ENCODE measurements around the gene USP32. TPM values are rescaled to one million over a fixed set of nuclear protein-coding genes. Genes with fewer than 3 reads are reported as not detected.

The USP32 gene
- polyA plus RNA-seq, 2 donors, result 9.5 to 16.1 TPM

GRCh38 chr17:60153606-60154390 lies 238.1 kb downstream of the USP32 start:
- peaks cover 5 to 20% of the 10 kb centered on the region in 2 donors for H3K27me3 ChIP-seq (ENCODE audit: control insufficient read depth in 1 of 2, insufficient read depth in 2 of 2, low read length in 2 of 2)
- peaks cover 0 to 3% of the 10 kb centered on the region in 2 donors for H3K9me3 ChIP-seq (ENCODE audit: control insufficient read depth in 2 of 2, insufficient read depth in 1 of 2, low read depth in 1 of 2, low read length in 1 of 2)
- 61 to 63% methylated on average over 12 of the region's 12 CpGs for WGBS, 2 donors
- H3K4me1 ChIP-seq (ENCODE audit: control insufficient read depth in 2 of 2, insufficient read depth in 2 of 2, low read length in 1 of 2), result peaks cover 0 to 12% of the 10 kb centered on the region in 2 donors
- no peak overlapping the region for H3K4me3 ChIP-seq (ENCODE audit: low read depth in 1 of 2, low read length in 2 of 2)
- H3K36me3 ChIP-seq (ENCODE audit: control insufficient read depth in 2 of 2, insufficient read depth in 2 of 2, low read length in 1 of 2), result no peaks in the 10 kb centered on the region
- no peak overlapping the region for H3K27ac ChIP-seq (ENCODE audit: low read depth in 2 of 2, low read length in 1 of 2)

DNA sequence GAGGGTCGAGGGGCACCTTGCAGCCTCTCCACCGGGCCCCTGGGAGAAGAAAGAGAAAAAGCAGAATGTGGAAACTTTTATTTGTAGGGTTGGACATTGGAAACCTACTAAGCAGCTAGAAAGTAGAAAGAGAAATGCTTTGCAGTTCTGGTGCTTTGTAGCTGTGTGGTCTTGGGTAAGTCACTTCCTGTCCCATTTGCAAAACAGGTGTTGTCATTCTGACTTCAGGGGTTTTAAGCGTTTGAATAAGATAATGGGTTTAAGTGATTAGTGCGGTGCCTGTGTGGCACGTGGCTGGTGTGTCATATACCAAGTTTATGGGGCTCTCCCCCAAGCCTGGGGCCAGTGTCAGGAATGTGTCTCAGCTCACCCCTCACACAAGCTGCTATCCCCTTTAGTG lies 240.6 kb downstream of the USP32 start:
- H3K4me3 ChIP-seq (ENCODE audit: low read depth in 1 of 2, low read length in 2 of 2), result no peak overlapping the region
- peaks cover 0 to 12% of the 10 kb centered on the region in 2 donors for H3K4me1 ChIP-seq (ENCODE audit: control insufficient read depth in 2 of 2, insufficient read depth in 2 of 2, low read length in 1 of 2)
- H3K36me3 ChIP-seq (ENCODE audit: control insufficient read depth in 2 of 2, insufficient read depth in 2 of 2, low read length in 1 of 2), result no peaks in the 10 kb centered on the region
- H3K27ac ChIP-seq (ENCODE audit: low read depth in 2 of 2, low read length in 1 of 2), result no peak overlapping the region
- WGBS, 2 donors, result 25 to 28% methylated on average over 5 of the region's 5 CpGs
- H3K27me3 ChIP-seq (ENCODE audit: control insufficient read depth in 1 of 2, insufficient read depth in 2 of 2, low read length in 2 of 2), result peaks cover 11 to 18% of the 10 kb centered on the region in 2 donors
- H3K9me3 ChIP-seq (ENCODE audit: control insufficient read depth in 2 of 2, insufficient read depth in 1 of 2, low read depth in 1 of 2, low read length in 1 of 2), result peaks cover 0 to 3% of the 10 kb centered on the region in 2 donors

DNA sequence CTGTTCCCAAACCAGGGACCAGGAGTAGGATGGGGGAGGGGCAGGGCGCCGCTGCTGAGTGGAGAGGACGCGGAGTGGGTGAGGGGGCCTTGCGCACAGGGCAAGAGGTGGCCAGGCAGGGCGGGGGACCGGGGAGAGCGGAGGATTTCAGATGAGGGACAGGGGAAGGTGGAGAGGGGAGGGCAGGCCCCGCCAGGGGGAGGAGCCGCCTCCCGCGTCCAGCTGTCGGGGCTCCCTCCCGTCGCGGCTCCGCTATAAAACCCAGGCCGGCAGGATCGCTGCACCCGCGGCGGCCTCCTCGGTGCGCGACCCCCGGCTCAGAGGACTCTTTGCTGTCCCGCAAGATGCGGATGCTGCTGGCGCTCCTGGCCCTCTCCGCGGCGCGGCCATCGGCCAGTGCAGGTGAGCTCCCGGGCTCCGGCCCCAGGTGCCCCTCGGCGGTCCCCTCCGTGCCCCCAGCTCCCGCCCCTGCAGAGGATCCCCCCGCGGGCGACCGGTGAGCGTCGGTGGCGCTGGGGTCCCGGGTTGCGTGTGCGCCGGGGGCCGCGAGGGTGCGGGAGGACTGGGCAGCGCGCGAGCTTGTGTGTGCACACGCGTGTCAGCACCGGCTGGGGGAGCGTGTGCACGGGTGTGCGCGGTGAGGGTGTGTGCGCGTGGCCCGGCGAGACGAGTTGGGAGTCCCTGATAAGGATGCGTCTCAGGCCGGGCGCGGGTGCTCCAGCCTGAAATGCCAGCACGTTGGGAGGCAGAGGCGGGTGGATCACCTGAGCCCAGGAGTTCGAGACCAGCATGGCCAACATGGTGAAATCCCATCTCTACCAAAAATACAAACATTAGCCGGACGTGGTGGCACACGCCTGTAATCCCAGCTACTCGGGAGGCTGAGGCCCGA lies 242.0 kb downstream of the USP32 start, which contains the start of gene CA4:
Gene CA4, plus strand, starts transcription at position 283 of the 892 bp plus-strand sequence. Its CDS starts 62 bp downstream, at position 345.
- H3K27me3 ChIP-seq (ENCODE audit: control insufficient read depth in 1 of 2, insufficient read depth in 2 of 2, low read length in 2 of 2), result peaks cover 11 to 18% of the 10 kb centered on the region in 2 donors

DNA sequence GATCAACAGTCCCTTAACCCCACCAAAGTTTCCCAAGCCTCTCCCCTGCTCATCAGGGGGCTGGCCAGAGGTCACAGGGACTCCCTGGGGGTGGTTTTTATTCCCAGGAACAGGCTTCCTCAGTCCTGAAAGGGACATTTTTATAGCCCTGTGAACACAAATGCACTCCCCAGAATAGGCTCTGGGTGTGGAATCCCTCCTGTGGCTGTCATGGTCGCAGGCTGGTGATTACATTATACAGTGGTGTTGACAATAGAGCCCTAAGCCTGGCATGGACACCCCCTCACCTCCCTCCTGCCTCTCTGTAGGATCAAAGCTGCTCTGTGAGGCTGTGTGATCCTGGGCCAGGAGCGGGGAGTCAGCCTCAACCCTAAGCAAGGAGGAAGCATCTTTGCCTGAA lies 243.6 kb downstream of the USP32 start:
- Histone ChIP-seq H3K4me3 (ENCODE audit: low read depth in 1 of 2, low read length in 2 of 2) (no peak overlapping the region), H3K4me1 (ENCODE audit: control insufficient read depth in 2 of 2, insufficient read depth in 2 of 2, low read length in 1 of 2) (peaks cover 0 to 8% of the 10 kb centered on the region in 2 donors), H3K27ac (ENCODE audit: low read depth in 2 of 2, low read length in 1 of 2) (no peak overlapping the region), H3K27me3 (ENCODE audit: control insufficient read depth in 1 of 2, insufficient read depth in 2 of 2, low read length in 2 of 2) (peaks cover 11 to 18% of the 10 kb centered on the region in 2 donors), H3K9me3 (ENCODE audit: control insufficient read depth in 2 of 2, insufficient read depth in 1 of 2, low read depth in 1 of 2, low read length in 1 of 2) (peaks cover 0 to 3% of the 10 kb centered on the region in 2 donors), H3K36me3 (ENCODE audit: control insufficient read depth in 2 of 2, insufficient read depth in 2 of 2, low read length in 1 of 2) (no peaks in the 10 kb centered on the region)
- 52 to 56% methylated on average over 2 of the region's 2 CpGs for WGBS, 2 donors

More for the DNA sequence above, 242.0 kb downstream of the USP32 start, which contains the start of gene CA4:
- Histone ChIP-seq H3K36me3 (ENCODE audit: control insufficient read depth in 2 of 2, insufficient read depth in 2 of 2, low read length in 1 of 2) (no peaks in the 10 kb centered on the region), H3K4me3 (ENCODE audit: low read depth in 1 of 2, low read length in 2 of 2) (peak within 1 kb of the TSS; percentile 7 to 10), H3K4me1 (ENCODE audit: control insufficient read depth in 2 of 2, insufficient read depth in 2 of 2, low read length in 1 of 2) (peaks cover 0 to 12% of the 10 kb centered on the region in 2 donors), H3K27ac (ENCODE audit: low read depth in 2 of 2, low read length in 1 of 2) (no peak within 1 kb of the TSS), H3K9me3 (ENCODE audit: control insufficient read depth in 2 of 2, insufficient read depth in 1 of 2, low read depth in 1 of 2, low read length in 1 of 2) (peaks cover 0 to 3% of the 10 kb centered on the region in 2 donors)
- 2 to 6% methylated on average over 71 to 81 of the region's 81 CpGs for WGBS, 2 donors

GRCh38 chr17:60147553-60148223 lies 244.2 kb downstream of the USP32 start:
- Histone ChIP-seq H3K36me3 (ENCODE audit: control insufficient read depth in 2 of 2, insufficient read depth in 2 of 2, low read length in 1 of 2) (no peaks in the 10 kb centered on the region), H3K4me1 (ENCODE audit: control insufficient read depth in 2 of 2, insufficient read depth in 2 of 2, low read length in 1 of 2) (peaks cover 0 to 8% of the 10 kb centered on the region in 2 donors), H3K27ac (ENCODE audit: low read depth in 2 of 2, low read length in 1 of 2) (no peak overlapping the region), H3K4me3 (ENCODE audit: low read depth in 1 of 2, low read length in 2 of 2) (no peak overlapping the region), H3K27me3 (ENCODE audit: control insufficient read depth in 1 of 2, insufficient read depth in 2 of 2, low read length in 2 of 2) (peaks cover 11 to 18% of the 10 kb centered on the region in 2 donors), H3K9me3 (ENCODE audit: control insufficient read depth in 2 of 2, insufficient read depth in 1 of 2, low read depth in 1 of 2, low read length in 1 of 2) (peaks cover 0 to 3% of the 10 kb centered on the region in 2 donors)
- 75% methylated on average over 8 of the region's 8 CpGs for WGBS, 2 donors

GRCh38 chr17:60146206-60146605 lies 245.7 kb downstream of the USP32 start:
- Histone ChIP-seq H3K9me3 (ENCODE audit: control insufficient read depth in 2 of 2, insufficient read depth in 1 of 2, low read depth in 1 of 2, low read length in 1 of 2) (peaks cover 0 to 4% of the 10 kb centered on the region in 2 donors), H3K4me1 (ENCODE audit: control insufficient read depth in 2 of 2, insufficient read depth in 2 of 2, low read length in 1 of 2) (peaks cover 3 to 10% of the 10 kb centered on the region in 2 donors), H3K27ac (ENCODE audit: low read depth in 2 of 2, low read length in 1 of 2) (no peak overlapping the region), H3K4me3 (ENCODE audit: low read depth in 1 of 2, low read length in 2 of 2) (no peak overlapping the region), H3K36me3 (ENCODE audit: control insufficient read depth in 2 of 2, insufficient read depth in 2 of 2, low read length in 1 of 2) (no peaks in the 10 kb centered on the region), H3K27me3 (ENCODE audit: control insufficient read depth in 1 of 2, insufficient read depth in 2 of 2, low read length in 2 of 2) (peaks cover 11 to 18% of the 10 kb centered on the region in 2 donors)
- WGBS, 2 donors, result 74 to 84% methylated on average over 2 of the region's 2 CpGs

GRCh38 chr17:60145006-60145935 lies 246.7 kb downstream of the USP32 start:
- H3K4me3 ChIP-seq (ENCODE audit: low read depth in 1 of 2, low read length in 2 of 2), result no peak overlapping the region
- peaks cover 0 to 6% of the 10 kb centered on the region in 2 donors for H3K9me3 ChIP-seq (ENCODE audit: control insufficient read depth in 2 of 2, insufficient read depth in 1 of 2, low read depth in 1 of 2, low read length in 1 of 2)
- H3K27ac ChIP-seq (ENCODE audit: low read depth in 2 of 2, low read length in 1 of 2), result no peak overlapping the region
- WGBS, 2 donors, result 28 to 32% methylated on average over 17 of the region's 17 CpGs
- H3K27me3 ChIP-seq (ENCODE audit: control insufficient read depth in 1 of 2, insufficient read depth in 2 of 2, low read length in 2 of 2), result peaks cover 9 to 19% of the 10 kb centered on the region in 2 donors
- no peaks in the 10 kb centered on the region for H3K36me3 ChIP-seq (ENCODE audit: control insufficient read depth in 2 of 2, insufficient read depth in 2 of 2, low read length in 1 of 2)
- H3K4me1 ChIP-seq (ENCODE audit: control insufficient read depth in 2 of 2, insufficient read depth in 2 of 2, low read length in 1 of 2), result peaks cover 6 to 13% of the 10 kb centered on the region in 2 donors

DNA sequence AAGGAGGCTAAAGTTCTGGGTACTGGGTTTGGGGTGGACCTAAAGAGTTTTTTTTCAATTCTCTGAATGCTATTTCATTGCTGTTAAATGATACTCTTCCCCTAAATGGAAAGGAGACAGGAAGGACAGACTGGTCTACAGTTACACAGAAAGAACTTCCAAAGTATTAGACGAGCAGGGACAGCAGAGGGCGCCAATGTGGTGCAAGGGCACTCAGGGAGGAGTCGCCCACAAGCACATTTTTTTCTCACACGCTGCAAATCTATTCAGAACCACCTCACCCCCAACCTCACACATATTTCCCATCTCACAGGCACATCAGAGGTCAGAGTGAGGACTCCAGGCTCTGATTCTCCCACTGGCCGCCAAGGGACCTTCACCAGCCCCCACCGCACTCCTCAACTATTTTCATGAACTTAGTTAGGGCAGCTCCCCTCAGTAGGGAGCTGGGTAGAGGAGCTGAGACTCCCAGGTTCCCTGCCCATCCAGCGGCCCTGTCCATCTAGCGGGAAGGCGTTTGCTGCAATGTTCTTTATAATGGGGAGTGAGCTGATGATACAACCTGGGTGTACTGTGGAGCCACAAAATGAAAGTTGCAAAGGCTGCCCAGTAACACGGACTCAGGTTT lies 248.9 kb downstream of the USP32 start:
- WGBS, 2 donors, result 9 to 10% methylated on average over 10 of the region's 10 CpGs
- H3K27ac ChIP-seq (ENCODE audit: low read depth in 2 of 2, low read length in 1 of 2), result no peak overlapping the region
- peaks cover 0 to 9% of the 10 kb centered on the region in 2 donors for H3K9me3 ChIP-seq (ENCODE audit: control insufficient read depth in 2 of 2, insufficient read depth in 1 of 2, low read depth in 1 of 2, low read length in 1 of 2)
- H3K4me1 ChIP-seq (ENCODE audit: control insufficient read depth in 2 of 2, insufficient read depth in 2 of 2, low read length in 1 of 2), result peaks cover 6 to 15% of the 10 kb centered on the region in 2 donors
- H3K4me3 ChIP-seq (ENCODE audit: low read depth in 1 of 2, low read length in 2 of 2), result no peak overlapping the region
- H3K36me3 ChIP-seq (ENCODE audit: control insufficient read depth in 2 of 2, insufficient read depth in 2 of 2, low read length in 1 of 2), result no peaks in the 10 kb centered on the region
- H3K27me3 ChIP-seq (ENCODE audit: control insufficient read depth in 1 of 2, insufficient read depth in 2 of 2, low read length in 2 of 2), result peaks cover 3 to 22% of the 10 kb centered on the region in 2 donors

All from esophagus (tissue), 2 donors.